ENCODE results near the gene ARL2.
"Not testable (repeated sequence)": the region's sequence is repeated elsewhere in the genome, so short reads cannot be mapped to it uniquely, and the experiment has no call there.

Gene ARL2

GRCh38 chr11:64974124-64974523, 39.8 kb upstream of the ARL2 start:
- TF ChIP-seq CTCF (IDR thresholded peaks at IDR 0.05; ENCODE audit: insufficient read depth, low read length, poor library complexity, severe bottlenecking): no peak
- Histone ChIP-seq H3K27me3 (replicated peaks; ENCODE audit: control insufficient read depth, insufficient read depth, low read length) (no peaks in the 10 kb centered on the region), H3K4me3 (replicated peaks; ENCODE audit: low read depth, low read length) (no peak overlapping the region), H3K36me3 (ENCODE audit: control insufficient read depth, insufficient read depth, low read length) (no peaks in the 10 kb centered on the region)
- DNase-seq (ENCODE audit: extremely low read depth, insufficient read length): no peak

DNA sequence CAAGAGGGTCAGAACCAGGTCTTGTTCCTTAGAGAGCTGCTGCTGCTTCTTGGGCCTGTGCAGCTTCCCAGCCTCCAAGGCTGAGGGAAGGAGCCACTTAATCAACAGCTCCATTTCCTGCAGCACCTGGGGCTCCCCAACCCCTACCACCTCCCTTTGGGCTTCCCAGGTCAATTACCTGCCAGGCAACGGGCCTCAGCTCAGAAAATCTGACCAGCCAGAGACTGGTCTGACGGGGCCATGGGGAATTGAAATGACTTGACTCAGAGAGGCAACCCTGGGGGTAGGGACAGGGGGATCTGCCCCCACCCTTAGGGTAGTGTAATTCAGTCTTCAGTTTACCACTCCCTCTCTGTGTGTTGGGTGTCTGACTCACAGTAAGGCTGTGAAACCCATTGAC, 37.3 kb upstream of the ARL2 start:
- no peak overlapping the region for H3K4me3 ChIP-seq (replicated peaks; ENCODE audit: low read depth, low read length)
- no peak for DNase-seq (ENCODE audit: extremely low read depth, insufficient read length)
- H3K27me3 ChIP-seq (replicated peaks; ENCODE audit: control insufficient read depth, insufficient read depth, low read length): no peaks in the 10 kb centered on the region; the same call in 1 of the 2 replicates
- TF ChIP-seq CTCF (IDR thresholded peaks at IDR 0.05; ENCODE audit: insufficient read depth, low read length, poor library complexity, severe bottlenecking): no peak
- no peaks in the 10 kb centered on the region for H3K36me3 ChIP-seq (ENCODE audit: control insufficient read depth, insufficient read depth, low read length)

DNA sequence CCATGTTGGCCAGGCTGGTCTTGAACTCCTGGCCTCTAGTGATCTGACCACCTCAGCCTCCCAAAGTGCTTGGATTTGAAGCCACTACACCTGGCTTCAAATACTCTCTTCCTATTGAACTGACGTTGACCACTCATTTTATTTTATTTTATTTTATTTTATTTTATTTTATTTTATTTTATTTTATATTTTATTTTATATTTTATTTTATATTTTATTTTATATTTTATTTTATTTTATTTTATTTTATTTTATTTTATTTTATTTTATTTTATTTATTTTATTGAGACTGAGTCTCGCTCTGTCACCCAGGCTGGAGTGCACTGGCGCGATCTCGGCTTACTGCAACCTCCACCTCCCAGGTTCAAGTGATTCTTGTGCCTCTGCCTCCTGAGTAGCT, 30.6 kb upstream of the ARL2 start:
- not testable (repeated sequence) for DNase-seq (ENCODE audit: extremely low read depth, insufficient read length); H3K36me3 ChIP-seq (ENCODE audit: control insufficient read depth, insufficient read depth, low read length); H3K4me3 ChIP-seq (replicated peaks; ENCODE audit: low read depth, low read length); H3K27me3 ChIP-seq (replicated peaks; ENCODE audit: control insufficient read depth, insufficient read depth, low read length)

GRCh38 chr11:64987998-64988854, 25.7 kb upstream of the ARL2 start:
- no peak for TF ChIP-seq CTCF (IDR thresholded peaks at IDR 0.05; ENCODE audit: insufficient read depth, low read length, poor library complexity, severe bottlenecking)
- Histone ChIP-seq H3K4me3 (replicated peaks; ENCODE audit: low read depth, low read length) (no peak overlapping the region), H3K36me3 (ENCODE audit: control insufficient read depth, insufficient read depth, low read length) (no peaks in the 10 kb centered on the region), H3K27me3 (replicated peaks; ENCODE audit: control insufficient read depth, insufficient read depth, low read length) (no peaks in the 10 kb centered on the region)
- no peak for DNase-seq (ENCODE audit: extremely low read depth, insufficient read length)

GRCh38 chr11:64989416-64989815, 24.5 kb upstream of the ARL2 start:
- no peaks in the 10 kb centered on the region for H3K36me3 ChIP-seq (ENCODE audit: control insufficient read depth, insufficient read depth, low read length)
- H3K27me3 ChIP-seq (replicated peaks; ENCODE audit: control insufficient read depth, insufficient read depth, low read length): no peaks in the 10 kb centered on the region
- no peak for DNase-seq (ENCODE audit: extremely low read depth, insufficient read length)
- H3K4me3 ChIP-seq (replicated peaks; ENCODE audit: low read depth, low read length): no peak overlapping the region
- TF ChIP-seq CTCF (IDR thresholded peaks at IDR 0.05; ENCODE audit: insufficient read depth, low read length, poor library complexity, severe bottlenecking): no peak

DNA sequence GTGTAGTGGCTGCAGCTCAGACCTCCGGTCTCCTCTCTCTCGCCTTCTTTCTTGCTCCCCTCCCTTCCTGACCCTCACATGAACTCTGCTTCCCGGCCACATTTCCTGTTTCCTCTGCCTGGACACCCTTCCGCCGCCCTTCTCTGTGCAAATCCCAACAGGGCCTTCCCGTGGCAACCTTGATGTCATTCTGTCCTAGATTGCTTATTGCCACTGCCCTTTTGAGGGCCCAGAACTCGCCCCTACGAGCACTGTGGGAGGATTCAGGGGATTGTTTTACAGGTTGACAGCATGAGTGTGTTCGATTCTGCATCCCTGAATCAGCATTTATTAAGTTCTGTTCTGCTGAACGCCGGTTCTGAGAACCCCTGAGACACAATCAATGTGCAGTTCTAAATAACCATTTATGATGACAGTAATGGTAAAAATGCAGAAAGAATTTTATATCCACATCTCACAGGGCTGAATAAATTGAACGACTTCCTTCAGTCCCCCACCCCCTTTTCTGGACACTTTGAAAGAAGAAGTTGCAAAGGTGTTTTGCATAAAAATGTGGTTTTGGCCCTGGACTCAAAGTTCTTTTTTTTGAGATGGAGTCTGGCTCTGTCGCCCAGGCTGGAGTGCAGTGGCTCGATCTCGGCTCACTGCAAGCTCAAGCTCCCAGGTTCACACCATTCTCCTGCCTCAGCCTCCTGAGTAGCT, 23.6 kb upstream of the ARL2 start:
- Histone ChIP-seq H3K27me3 (replicated peaks; ENCODE audit: control insufficient read depth, insufficient read depth, low read length) (no peaks in the 10 kb centered on the region), H3K36me3 (ENCODE audit: control insufficient read depth, insufficient read depth, low read length) (no peaks in the 10 kb centered on the region), H3K4me3 (replicated peaks; ENCODE audit: low read depth, low read length) (no peak overlapping the region)
- TF ChIP-seq CTCF (IDR thresholded peaks at IDR 0.05; ENCODE audit: insufficient read depth, low read length, poor library complexity, severe bottlenecking): no peak
- DNase-seq (ENCODE audit: extremely low read depth, insufficient read length): no peak

All from GM06990 (cell line).